K562 (cell line): ENCODE results near the gene AGBL1. TPM values are rescaled to one million over a fixed set of nuclear protein-coding genes. Genes with fewer than 3 reads are reported as not detected.

Experiments
- ATAC-seq: fragments of 200-7000 bp; cut with Tn5 transposase; 3 replicates; pipeline ENCODE4 v1.9.1; 2020; ENCODE audit warnings: moderate library complexity
- BruUV-seq: library from RNA; stranded (reverse); fragments of 400-500 nt; replicated peaks from 2 replicates; lab custom pipeline; 2021; lab: Mats Ljungman, UMichigan
- CTCF ChIA-PET: fragments of 300-600 bp; formaldehyde crosslinking; extraction: SDS; loops from one replicate; lab custom pipeline; 2021; ENCODE audit warnings: low intra/inter-chr PET ratio; lab: Yijun Ruan, JAX
- POLR2A ChIA-PET: fragments of 300-600, 350-650 bp; sonication (Branson Sonifier 250); formaldehyde crosslinking; extraction: SDS; loops from one replicate; lab custom pipeline; 2021; ENCODE audit warnings: antibody characterized with exemption, inconsistent platforms; lab: Yijun Ruan, JAX
- DNase-seq, 4 experiments: peaks; one replicate each; pipeline versions ENCODE4 v3.0.0 to v3.0.0-alpha.2; 2011 to 2018; ENCODE audit warnings: low spot score in 3 of 4, mixed read lengths in 3 of 4; ENCODE audit errors: extremely low read depth in 1 of 4
- FAIRE-seq: peaks from 2 replicates; lab custom pipeline; 2011; peaks lifted over from hg19 to GRCh38; lab: Jason Lieb, UNC
- H2AFZ ChIP-seq: 2 replicates; pipeline ENCODE4 v1.6.0; 2011; ENCODE audit warnings: low read depth, low read length, control low read depth, inconsistent platforms
- H3K27ac ChIP-seq: fragments of 200-600 bp; 3 replicates; pipeline ENCODE4 v1.8.0; 2011; ENCODE audit warnings: low read depth, mild to moderate bottlenecking, control low read depth, inconsistent platforms, low read length, moderate library complexity, mixed read lengths; ENCODE audit errors: extremely low read depth
- H3K27me3 ChIP-seq, 2 experiments: fragments of 300-600 bp in 1 of 2; 2 replicates in 1 of 2; 3 replicates in 1 of 2; pipeline versions ENCODE4 v1.6.0 to v1.8.0; 2011; ENCODE audit warnings: inconsistent platforms in 2 of 2, low read length in 2 of 2, mild to moderate bottlenecking in 1 of 2, mixed read lengths in 1 of 2, moderate library complexity in 1 of 2; ENCODE audit not compliant: control insufficient read depth in 2 of 2, insufficient read depth in 2 of 2
- H3K36me3 ChIP-seq: fragments of 300-600 bp; 3 replicates; pipeline ENCODE4 v1.8.0; 2011; ENCODE audit warnings: mild to moderate bottlenecking, low read length, inconsistent platforms; ENCODE audit not compliant: control insufficient read depth, insufficient read depth
- H3K4me1 ChIP-seq, 2 experiments: fragments of 200-600 bp in 1 of 2; replicated peaks in 1 of 2; 2 replicates in 1 of 2; 3 replicates in 1 of 2; pipeline versions ENCODE4 v1.5.1 to v1.8.0; 2011; ENCODE audit warnings: inconsistent platforms in 2 of 2, low read length in 2 of 2, mild to moderate bottlenecking in 1 of 2, mixed read lengths in 1 of 2, moderate library complexity in 1 of 2; ENCODE audit not compliant: control insufficient read depth in 2 of 2, insufficient read depth in 2 of 2
- H3K4me2 ChIP-seq: 2 replicates; pipeline ENCODE4 v1.6.1; 2011; ENCODE audit warnings: low read length, control low read depth, inconsistent platforms, mixed read lengths; ENCODE audit not compliant: insufficient read depth
- H3K4me3 ChIP-seq: fragments of 200-600 bp; sonication (generic), shearing (Covaris generic); 2 replicates; pipeline ENCODE4 v1.5.1; 2016; ENCODE audit warnings: control low read depth, inconsistent platforms
- H3K79me2 ChIP-seq: fragments of 200-600 bp; 3 replicates; pipeline ENCODE4 v1.8.0; 2011; ENCODE audit warnings: low read length, inconsistent platforms; ENCODE audit not compliant: control insufficient read depth, insufficient read depth
- H3K9ac ChIP-seq, 2 experiments: 2 replicates each; pipeline versions ENCODE4 v1.6.0 to v1.6.1; 2011; ENCODE audit warnings: low read depth in 2 of 2, low read length in 2 of 2, control low read depth in 1 of 2, inconsistent platforms in 1 of 2, mild to moderate bottlenecking in 1 of 2, mixed read lengths in 1 of 2; ENCODE audit not compliant: insufficient read depth in 1 of 2
- H3K9me1 ChIP-seq: one replicate; pipeline ENCODE4 v1.6.0; 2011; ENCODE audit warnings: inconsistent platforms, mild to moderate bottlenecking, low read length, moderate library complexity; ENCODE audit not compliant: control insufficient read depth, insufficient read depth
- H3K9me3 ChIP-seq: replicated peaks from 2 replicates; pipeline ENCODE4 v1.5.1; 2011; ENCODE audit warnings: low read depth, low read length, inconsistent platforms; ENCODE audit not compliant: control insufficient read depth, insufficient read depth
- H4K20me1 ChIP-seq: replicated peaks from 2 replicates; pipeline ENCODE4 v1.6.1; 2011; ENCODE audit warnings: low read length, inconsistent platforms, mixed read lengths; ENCODE audit not compliant: control insufficient read depth, insufficient read depth
- C11orf30 ChIP-seq: fragments of 450-650 bp; IDR thresholded peaks from 2 replicates; pipeline ENCODE4 v1.6.1; 2016; ENCODE audit warnings: low read depth, mild to moderate bottlenecking
- FIP1L1 ChIP-seq: fragments of 200-400 bp; formaldehyde crosslinking; IDR thresholded peaks from 2 replicates; pipeline ENCODE4 v1.6.1; 2018; ENCODE audit warnings: mild to moderate bottlenecking, low read depth, low read length; ENCODE audit not compliant: poor library complexity, severe bottlenecking
- HNRNPLL ChIP-seq: fragments of 200-400 bp; formaldehyde crosslinking; IDR thresholded peaks from 2 replicates; pipeline ENCODE4 v1.6.1; 2017; ENCODE audit warnings: low read length, low read depth, mild to moderate bottlenecking; ENCODE audit not compliant: poor library complexity, severe bottlenecking
- MAFF ChIP-seq: IDR thresholded peaks from 2 replicates; pipeline ENCODE4 v1.6.1; 2012; ENCODE audit warnings: low read length, improper control_type of control experiment
- MAFG ChIP-seq: fragments of 450-650 bp; conservative IDR thresholded peaks from 2 replicates; pipeline ENCODE4 v1.6.1; 2016; ENCODE audit warnings: missing genetic modification characterization, missing compliant biosample characterization
- MAFK ChIP-seq: IDR thresholded peaks from 2 replicates; pipeline ENCODE4 v1.6.1; 2011; ENCODE audit warnings: low read length, improper control_type of control experiment
- SRF ChIP-seq, 2 experiments: fragments of 250-450, 450-650 bp in 1 of 2; sonication (Bioruptor Pico) in 1 of 2; sonication (generic) in 1 of 2; formaldehyde crosslinking; IDR thresholded peaks; 2 replicates each; pipeline versions ENCODE4 v1.5.0 to v1.5.1; 2020 to 2022; ENCODE audit warnings: mild to moderate bottlenecking in 1 of 2, missing genetic modification reagents in 1 of 2
- ZNF140 ChIP-seq: fragments of 250-450 bp; sonication (Bioruptor Pico); IDR thresholded peaks from 2 replicates; pipeline ENCODE4 v1.8.0; 2021; ENCODE audit warnings: moderate library complexity, mild to moderate bottlenecking, inconsistent platforms
- ZNF316 ChIP-seq: fragments of 450-650 bp; IDR thresholded peaks from 2 replicates; pipeline ENCODE4 v1.6.1; 2016
- ZNF431 ChIP-seq: sonication (generic); formaldehyde crosslinking; IDR thresholded peaks from 2 replicates; pipeline ENCODE4 v1.8.0; 2022; ENCODE audit warnings: mild to moderate bottlenecking, missing genetic modification reagents
- WGBS: fragments of 100-300 bp; shearing (Covaris generic); methylation state at CpG from one replicate; pipeline ENCODE4 v1.1.6; 2016; ENCODE audit warnings: low coverage, mixed read lengths; ENCODE audit not compliant: insufficient coverage; ENCODE audit errors: missing lambda C conversion rate; 5-methylcytosine and 5-hydroxymethylcytosine counted together
- in situ Hi-C: fragments of 300-500 bp; cut with MboI; formaldehyde crosslinking; loops from 4 replicates; pipeline ENCODE4 v1.15.0; 2018; ENCODE audit warnings: inconsistent platforms, mixed read lengths
- intact Hi-C: fragments of 100-400 bp; cut with micrococcal nuclease; formaldehyde crosslinking; loops from 2 replicates; pipeline ENCODE4 v1.14.2; 2022
- polyA plus RNA-seq, 8 experiments: library from polyadenylated mRNA; depleted of rRNA in 4 of 8; stranded (reverse) in 5 of 8; unstranded in 3 of 8; fragments of >200 nt; fragmentation: Nextera tagmentation in 2 of 8; fragmentation: Illumina TruSeq in 1 of 8; extraction: Ambion mirVana in 2 of 8; extraction: Trizol in 1 of 8; gene quantifications; 2 replicates each; pipeline versions ENCODE4 v1.2.1 to v1.2.3, GENCODE V29; 2011 to 2014; ENCODE audit warnings: inconsistent platforms in 1 of 8, missing spikeins in 1 of 8
- total RNA-seq, 7 experiments: library from RNA; depleted of rRNA in 6 of 7; stranded (reverse); fragments of >200 nt in 6 of 7; fragmentation: Illumina TruSeq in 2 of 7; extraction: Trizol in 2 of 7; gene quantifications; 2 replicates each; pipeline versions ENCODE4 v1.2.1 to v1.2.3, GENCODE V29; 2011 to 2021; ENCODE audit warnings: low replicate concordance in 1 of 7

Gene AGBL1
- total and polyA plus RNA-seq, 9 of the 15 experiments (the other 6 are each of a cell fraction or from before 2014, with no cell fraction given) = not detected

DNA sequence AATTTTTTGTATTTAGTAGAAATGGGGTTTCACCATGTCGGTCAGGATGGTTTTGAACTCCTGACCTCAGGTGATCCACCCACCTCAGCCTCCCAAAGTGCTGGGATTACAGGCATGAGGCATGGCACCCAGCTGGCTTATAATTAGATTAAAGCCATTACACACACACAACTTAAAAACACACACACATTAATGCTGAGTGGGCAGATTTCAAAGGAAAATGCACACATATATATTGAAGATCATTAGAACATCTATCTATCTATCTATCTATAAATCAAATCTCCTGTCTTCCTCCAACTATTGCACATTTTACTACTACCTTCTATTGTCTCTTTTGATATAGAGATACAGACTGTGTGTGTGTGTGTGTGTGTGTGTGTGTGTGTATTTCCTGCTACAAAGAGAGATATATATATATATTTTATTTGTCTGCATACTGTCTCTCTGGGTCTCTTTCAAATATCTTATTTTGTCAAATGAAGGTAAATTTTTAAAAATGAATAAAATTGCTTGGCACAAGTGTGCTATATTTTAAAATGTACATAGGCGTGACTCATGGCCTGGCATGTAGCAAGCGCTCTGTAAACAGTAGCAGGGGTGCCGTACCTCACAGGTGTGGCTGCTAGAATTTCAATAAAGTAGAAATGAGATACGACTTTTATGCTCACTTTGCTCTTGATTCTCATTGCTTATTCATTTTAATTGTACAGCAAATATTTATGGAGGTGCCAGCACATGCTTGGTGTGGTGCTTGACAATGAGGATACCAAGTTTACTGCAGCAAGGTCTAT, 655.8 kb downstream of the AGBL1 start:
- TF ChIP-seq HNRNPLL = no peak
- peak; percentile 87 for TF ChIP-seq MAFF
- TF ChIP-seq ZNF431 (CRISPR knock-in tag) = no peak
- peak; percentile 85 for TF ChIP-seq ZNF316
- peak; percentile 80; the same call in 1 of the 2 replicates for TF ChIP-seq C11orf30
- no peak for TF ChIP-seq ZNF140
- TF ChIP-seq MAFK = peak; percentile 90
- TF ChIP-seq FIP1L1 = no peak
- peak; percentile 81 for TF ChIP-seq MAFG (tag)
- TF ChIP-seq SRF (CRISPR knock-in tag; IDR thresholded peaks at IDR 0.05) = no peak
- ChIA-PET POLR2A (no interaction called here), CTCF (no interaction called here)
- H2AFZ ChIP-seq = no peak overlapping the region
- no peaks in the 10 kb centered on the region for H3K27me3 ChIP-seq
- no peaks in the 10 kb centered on the region for H4K20me1 ChIP-seq
- no peaks in the 10 kb centered on the region for H3K9me1 ChIP-seq
- no peak overlapping the region for H3K4me2 ChIP-seq
- no peaks in the 10 kb centered on the region for H3K36me3 ChIP-seq
- DNase-seq (no peak), ATAC-seq (no peak), FAIRE-seq (no peak)
- intact Hi-C loops = no loop called here
- H3K9ac ChIP-seq = no peak overlapping the region
- H3K27ac ChIP-seq = no peak overlapping the region
- H3K4me1 ChIP-seq = no peaks in the 10 kb centered on the region
- WGBS = 2% methylated on average over 5 of the region's 5 CpGs
- no TSS peak for BruUV-seq
- no peaks in the 10 kb centered on the region for H3K79me2 ChIP-seq
- H3K9me3 ChIP-seq = no peaks in the 10 kb centered on the region; the same call in 1 of the 2 replicates
- H3K4me3 ChIP-seq = no peak overlapping the region
- in situ Hi-C loops = no loop called here
